D721Med (cell line): ENCODE results near the gene DCP1B.

Source experiments
- DNase-seq: peaks from one replicate; pipeline ENCODE4 v3.0.0; 2011; ENCODE audit warnings: low spot score; ENCODE audit not compliant: insufficient read length
- FAIRE-seq: peaks from 2 replicates; lab custom pipeline; 2011; peaks lifted over from hg19 to GRCh38; lab: Jason Lieb, UNC
- CTCF ChIP-seq: IDR thresholded peaks from 2 replicates; pipeline ENCODE4 v1.5.1; 2012; ENCODE audit warnings: mild to moderate bottlenecking, control low read depth; ENCODE audit not compliant: insufficient read depth; ENCODE audit errors: missing control alignments

The DCP1B gene

GRCh38 chr12:1934831-1935230, 69.4 kb downstream of the DCP1B start:
- TF ChIP-seq CTCF: no peak
- no peak for DNase-seq
- no peak for FAIRE-seq

GRCh38 chr12:1934068-1934467, 70.2 kb downstream of the DCP1B start:
- no peak for FAIRE-seq
- no peak for DNase-seq
- TF ChIP-seq CTCF: no peak

- DNase-seq (no peak), FAIRE-seq (no peak)
- no peak for TF ChIP-seq CTCF
Measured at GRCh38 chr12:1933342-1934051, 70.8 kb downstream of the DCP1B start.

GRCh38 chr12:1932264-1932777, 71.9 kb downstream of the DCP1B start:
- no peak for FAIRE-seq
- DNase-seq: no peak
- TF ChIP-seq CTCF: no peak

- no peak for TF ChIP-seq CTCF
- DNase-seq (no peak), FAIRE-seq (no peak)
Measured at GRCh38 chr12:1931642-1932041, 72.6 kb downstream of the DCP1B start.

GRCh38 chr12:1930803-1931597, 73.3 kb downstream of the DCP1B start:
- DNase-seq (no peak), FAIRE-seq (no peak)
- no peak for TF ChIP-seq CTCF
